Kidney epithelial cell (primary cell): ENCODE data around the gene CCDC106. TPM values are rescaled to one million over a fixed set of nuclear protein-coding genes. Genes with fewer than 3 reads are reported as not detected.

ENCODE experiments used
- DNase-seq: peaks from one replicate; pipeline ENCODE4 v3.0.0-alpha.2; 2010; ENCODE audit warnings: low read depth
- H3K27me3 ChIP-seq: 2 replicates; pipeline ENCODE4 v1.6.0; 2011; ENCODE audit warnings: low read length; ENCODE audit not compliant: control insufficient read depth, insufficient read depth
- H3K36me3 ChIP-seq: 2 replicates; pipeline ENCODE4 v1.5.1; 2011; ENCODE audit warnings: low read length; ENCODE audit not compliant: control insufficient read depth, insufficient read depth
- H3K4me3 ChIP-seq: 2 replicates; pipeline ENCODE4 v1.5.1; 2011; ENCODE audit warnings: low read depth, mild to moderate bottlenecking, control low read depth, low read length
- CTCF ChIP-seq: IDR thresholded peaks from 2 replicates; pipeline ENCODE4 v1.5.1; 2011; ENCODE audit warnings: mild to moderate bottlenecking, moderate library complexity, low read length, control low read depth, inconsistent platforms; ENCODE audit not compliant: insufficient read depth, poor library complexity, severe bottlenecking
- total RNA-seq: library from RNA; depleted of rRNA; stranded (reverse); fragments of >200 nt; gene quantifications from 2 replicates; pipeline ENCODE4 v1.2.3, GENCODE V29; 2015

The CCDC106 gene
- total RNA-seq, 1 donor from 2014 or later, result 12.2 TPM

- Histone ChIP-seq H3K4me3 (no peak overlapping the region), H3K36me3 (peaks cover 4% of the 10 kb centered on the region), H3K27me3 (no peaks in the 10 kb centered on the region)
- no peak for DNase-seq
- TF ChIP-seq CTCF, result no peak
Measured at GRCh38 chr19:55650126-55650557, 2.1 kb downstream of the CCDC106 start.

- DNase-seq, result no peak
- Histone ChIP-seq H3K4me3 (no peak overlapping the region), H3K27me3 (no peaks in the 10 kb centered on the region), H3K36me3 (no peaks in the 10 kb centered on the region)
- TF ChIP-seq CTCF, result no peak
Measured at GRCh38 chr19:55650602-55651230, 2.7 kb downstream of the CCDC106 start.

GRCh38 chr19:55651236-55651635 lies 3.2 kb downstream of the CCDC106 start:
- no peak for TF ChIP-seq CTCF
- no peaks in the 10 kb centered on the region for H3K36me3 ChIP-seq
- H3K27me3 ChIP-seq, result no peaks in the 10 kb centered on the region
- no peak overlapping the region for H3K4me3 ChIP-seq
- no peak for DNase-seq

- no peak for DNase-seq
- H3K27me3 ChIP-seq, result no peaks in the 10 kb centered on the region
- H3K36me3 ChIP-seq, result no peaks in the 10 kb centered on the region
- no peak overlapping the region for H3K4me3 ChIP-seq
- no peak for TF ChIP-seq CTCF
Measured at GRCh38 chr19:55652311-55653128, 4.5 kb downstream of the CCDC106 start.

GRCh38 chr19:55653651-55654322 lies 5.8 kb downstream of the CCDC106 start:
- H3K36me3 ChIP-seq, result no peaks in the 10 kb centered on the region
- DNase-seq, result peak; percentile 94
- peak; percentile 100 for TF ChIP-seq CTCF
- H3K4me3 ChIP-seq, result peak overlapping the region; percentile 70
- H3K27me3 ChIP-seq, result no peaks in the 10 kb centered on the region
